DOHH2 (cell line): ENCODE measurements around the gene ATP13A2.

Source experiments
- H3F3A ChIP-seq: fragments of 200-600 bp; sonication (generic), shearing (Covaris generic); 2 replicates; pipeline ENCODE4 v1.6.0; 2016; ENCODE audit warnings: antibody characterized with exemption, mild to moderate bottlenecking; ENCODE audit not compliant: control insufficient read depth, insufficient read depth
- H3K27ac ChIP-seq: fragments of 200-600 bp; sonication (generic); 2 replicates; pipeline ENCODE4 v1.5.1; 2014; ENCODE audit warnings: low read depth, mild to moderate bottlenecking, low read length, moderate library complexity
- H3K27me3 ChIP-seq: fragments of 200-600 bp; sonication (generic); 2 replicates; pipeline ENCODE4 v1.6.1; 2014; ENCODE audit warnings: mild to moderate bottlenecking, low read length, mixed read lengths; ENCODE audit not compliant: control insufficient read depth
- H3K36me3 ChIP-seq: fragments of 200-600 bp; sonication (generic); 2 replicates; pipeline ENCODE4 v1.6.1; 2014; ENCODE audit warnings: mild to moderate bottlenecking, low read length, moderate library complexity, mixed read lengths; ENCODE audit not compliant: control insufficient read depth
- H3K4me1 ChIP-seq: fragments of 200-600 bp; sonication (generic); 2 replicates; pipeline ENCODE4 v1.6.1; 2014; ENCODE audit warnings: mild to moderate bottlenecking, low read length, mixed read lengths; ENCODE audit not compliant: control insufficient read depth
- H3K4me2 ChIP-seq: fragments of 200-600 bp; sonication (generic); 2 replicates; pipeline ENCODE4 v1.6.0; 2014; ENCODE audit warnings: mild to moderate bottlenecking, low read length, moderate library complexity
- H3K4me3 ChIP-seq: fragments of 200-600 bp; sonication (generic); 2 replicates; pipeline ENCODE4 v1.5.1; 2014; ENCODE audit warnings: mild to moderate bottlenecking, low read length, mixed read lengths
- H3K79me2 ChIP-seq: fragments of 200-600 bp; sonication (generic); 2 replicates; pipeline ENCODE4 v1.6.1; 2014; ENCODE audit warnings: mild to moderate bottlenecking, low read length, mixed read lengths; ENCODE audit not compliant: control insufficient read depth
- H3K9me2 ChIP-seq: fragments of 200-600 bp; sonication (generic); replicated peaks from 2 replicates; pipeline ENCODE4 v1.6.1; 2014; ENCODE audit warnings: mild to moderate bottlenecking, low read length, mixed read lengths; ENCODE audit not compliant: control insufficient read depth
- H3K9me3 ChIP-seq: fragments of 200-600 bp; sonication (generic); 2 replicates; pipeline ENCODE4 v1.6.1; 2014; ENCODE audit warnings: antibody characterized with exemption, low read length, mixed read lengths; ENCODE audit not compliant: control insufficient read depth, insufficient read depth
- H4K20me1 ChIP-seq: fragments of 200-600 bp; sonication (generic); 2 replicates; pipeline ENCODE4 v1.6.0; 2014; ENCODE audit warnings: low read depth, mild to moderate bottlenecking, antibody characterized with exemption, low read length, moderate library complexity; ENCODE audit not compliant: control insufficient read depth, insufficient read depth
- CTCF ChIP-seq: fragments of 200-600 bp; sonication (generic); IDR thresholded peaks from one replicate; pipeline ENCODE4 v1.5.1; 2014; ENCODE audit warnings: antibody characterized with exemption, mild to moderate bottlenecking, low read depth, low read length; ENCODE audit not compliant: poor library complexity, severe bottlenecking
- EZH2phosphoT487 ChIP-seq: fragments of 200-600 bp; sonication (generic); IDR thresholded peaks from 2 replicates; pipeline ENCODE4 v1.6.1; 2017; ENCODE audit warnings: borderline replicate concordance, mild to moderate bottlenecking, antibody characterized with exemption, low read length, moderate library complexity, mixed read lengths

ATP13A2 gene

GRCh38 chr1:17014671-17015567 lies 3.2 kb upstream of the ATP13A2 start:
- Histone ChIP-seq H3K4me1 (peaks cover 19% of the 10 kb centered on the region), H4K20me1 (peaks cover 8% of the 10 kb centered on the region; the same call in 1 of the 2 replicates), H3K9me2 (no peaks in the 10 kb centered on the region), H3K4me2 (no peak overlapping the region), H3K79me2 (no peaks in the 10 kb centered on the region), H3K27ac (no peak overlapping the region), H3K9me3 (no peaks in the 10 kb centered on the region), H3K36me3 (peaks cover 16% of the 10 kb centered on the region), H3F3A (peaks cover 9% of the 10 kb centered on the region; the same call in 1 of the 2 replicates), H3K27me3 (no peaks in the 10 kb centered on the region), H3K4me3 (no peak overlapping the region)
- TF ChIP-seq EZH2phosphoT487 (no peak), CTCF (no peak)

GRCh38 chr1:17013491-17014320 lies 2.0 kb upstream of the ATP13A2 start:
- Histone ChIP-seq H3K4me2 (no peak overlapping the region), H3K4me1 (peaks cover 26% of the 10 kb centered on the region), H3K27ac (no peak overlapping the region), H4K20me1 (peaks cover 8% of the 10 kb centered on the region; the same call in 1 of the 2 replicates), H3K4me3 (no peak overlapping the region), H3F3A (peaks cover 2% of the 10 kb centered on the region; the same call in 1 of the 2 replicates), H3K79me2 (no peaks in the 10 kb centered on the region), H3K36me3 (peaks cover 5% of the 10 kb centered on the region), H3K9me3 (no peaks in the 10 kb centered on the region), H3K27me3 (no peaks in the 10 kb centered on the region), H3K9me2 (no peaks in the 10 kb centered on the region)
- TF ChIP-seq EZH2phosphoT487: no peak
- no peak for TF ChIP-seq CTCF

GRCh38 chr1:17012775-17013490 lies 1.2 kb upstream of the ATP13A2 start:
- H3K27ac ChIP-seq: no peak overlapping the region
- no peak overlapping the region for H3K4me2 ChIP-seq

More at GRCh38 chr1:17012775-17013490, 1.2 kb upstream of the ATP13A2 start:
- Histone ChIP-seq H3K9me3 (no peaks in the 10 kb centered on the region), H3K4me3 (no peak overlapping the region), H4K20me1 (peaks cover 8% of the 10 kb centered on the region; the same call in 1 of the 2 replicates), H3K9me2 (no peaks in the 10 kb centered on the region), H3K79me2 (no peaks in the 10 kb centered on the region), H3K27me3 (no peaks in the 10 kb centered on the region), H3K4me1 (peaks cover 26% of the 10 kb centered on the region), H3F3A (no peaks in the 10 kb centered on the region), H3K36me3 (no peaks in the 10 kb centered on the region; the same call in 1 of the 2 replicates)
- TF ChIP-seq EZH2phosphoT487 (no peak), CTCF (no peak)
